Liver (tissue), 3 donors: ENCODE results near the gene KCNJ5.

Experiments
- RAD21 ChIP-seq, 2 donors: IDR thresholded peaks; 2 replicates each; pipeline ENCODE4 v1.6.1; 2016; ENCODE audit warnings: antibody characterized with exemption in 2 of 2, mild to moderate bottlenecking in 2 of 2
- RXRA ChIP-seq, 2 donors: IDR thresholded peaks; 2 replicates each; pipeline ENCODE4 v1.6.1; 2017 to 2018; ENCODE audit warnings: antibody characterized with exemption in 2 of 2, mild to moderate bottlenecking in 1 of 2
- SP1 ChIP-seq: IDR thresholded peaks from 2 replicates; pipeline ENCODE4 v1.6.1; 2018; ENCODE audit warnings: antibody characterized with exemption, mild to moderate bottlenecking
- YY1 ChIP-seq: IDR thresholded peaks from 2 replicates; pipeline ENCODE4 v1.6.1; 2016; ENCODE audit warnings: antibody characterized with exemption, mild to moderate bottlenecking
- TF ChIP-seq, protein P1 (sequence below): IDR thresholded peaks from 2 replicates; pipeline ENCODE4 v1.6.1; 2016; ENCODE audit warnings: antibody characterized with exemption
- TF ChIP-seq, protein P2 (sequence below): fragments of 150-350 bp; IDR thresholded peaks from 2 replicates; pipeline ENCODE4 v1.5.1; 2017; ENCODE audit warnings: improper control_type of control experiment, low read depth, low read length; ENCODE audit not compliant: missing input control
- TF ChIP-seq, protein P3 (sequence below): IDR thresholded peaks from 2 replicates; pipeline ENCODE4 v1.6.1; 2016; ENCODE audit warnings: antibody characterized with exemption, mild to moderate bottlenecking
- donor health status: healthy.
- donor health status: healthy.

DNA sequence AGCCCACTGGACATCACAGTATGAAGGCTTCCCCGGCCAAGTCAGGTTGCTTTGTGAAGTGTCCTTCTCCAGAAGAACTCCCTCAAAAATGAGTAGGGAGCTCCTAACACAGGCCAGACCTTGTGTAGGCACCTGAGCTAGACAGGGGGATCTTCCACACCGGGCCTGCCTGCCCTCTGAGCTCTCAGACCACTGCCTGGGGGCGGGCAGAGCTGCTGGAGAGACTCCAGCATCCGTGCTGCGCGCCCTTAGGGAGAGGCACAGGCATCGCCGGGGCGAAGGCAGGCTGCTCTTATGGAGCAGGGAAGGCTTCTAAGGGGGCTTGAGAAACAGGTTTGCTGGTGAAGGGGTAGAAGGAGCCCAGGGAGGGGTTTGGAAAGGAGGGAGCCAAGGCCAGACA is 4.4 kb downstream of the KCNJ5 start:
- TF ChIP-seq YY1 (no peak), RXRA (IDR thresholded peaks at IDR 0.05) (no peak), RAD21 (IDR thresholded peaks at IDR 0.05) (no peak), SP1 (no peak)
- TF ChIP-seq, protein P1, sequence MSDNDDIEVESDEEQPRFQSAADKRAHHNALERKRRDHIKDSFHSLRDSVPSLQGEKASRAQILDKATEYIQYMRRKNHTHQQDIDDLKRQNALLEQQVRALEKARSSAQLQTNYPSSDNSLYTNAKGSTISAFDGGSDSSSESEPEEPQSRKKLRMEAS = no peak
- TF ChIP-seq, protein P2, sequence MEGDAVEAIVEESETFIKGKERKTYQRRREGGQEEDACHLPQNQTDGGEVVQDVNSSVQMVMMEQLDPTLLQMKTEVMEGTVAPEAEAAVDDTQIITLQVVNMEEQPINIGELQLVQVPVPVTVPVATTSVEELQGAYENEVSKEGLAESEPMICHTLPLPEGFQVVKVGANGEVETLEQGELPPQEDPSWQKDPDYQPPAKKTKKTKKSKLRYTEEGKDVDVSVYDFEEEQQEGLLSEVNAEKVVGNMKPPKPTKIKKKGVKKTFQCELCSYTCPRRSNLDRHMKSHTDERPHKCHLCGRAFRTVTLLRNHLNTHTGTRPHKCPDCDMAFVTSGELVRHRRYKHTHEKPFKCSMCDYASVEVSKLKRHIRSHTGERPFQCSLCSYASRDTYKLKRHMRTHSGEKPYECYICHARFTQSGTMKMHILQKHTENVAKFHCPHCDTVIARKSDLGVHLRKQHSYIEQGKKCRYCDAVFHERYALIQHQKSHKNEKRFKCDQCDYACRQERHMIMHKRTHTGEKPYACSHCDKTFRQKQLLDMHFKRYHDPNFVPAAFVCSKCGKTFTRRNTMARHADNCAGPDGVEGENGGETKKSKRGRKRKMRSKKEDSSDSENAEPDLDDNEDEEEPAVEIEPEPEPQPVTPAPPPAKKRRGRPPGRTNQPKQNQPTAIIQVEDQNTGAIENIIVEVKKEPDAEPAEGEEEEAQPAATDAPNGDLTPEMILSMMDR = no peak
- TF ChIP-seq, protein P3, sequence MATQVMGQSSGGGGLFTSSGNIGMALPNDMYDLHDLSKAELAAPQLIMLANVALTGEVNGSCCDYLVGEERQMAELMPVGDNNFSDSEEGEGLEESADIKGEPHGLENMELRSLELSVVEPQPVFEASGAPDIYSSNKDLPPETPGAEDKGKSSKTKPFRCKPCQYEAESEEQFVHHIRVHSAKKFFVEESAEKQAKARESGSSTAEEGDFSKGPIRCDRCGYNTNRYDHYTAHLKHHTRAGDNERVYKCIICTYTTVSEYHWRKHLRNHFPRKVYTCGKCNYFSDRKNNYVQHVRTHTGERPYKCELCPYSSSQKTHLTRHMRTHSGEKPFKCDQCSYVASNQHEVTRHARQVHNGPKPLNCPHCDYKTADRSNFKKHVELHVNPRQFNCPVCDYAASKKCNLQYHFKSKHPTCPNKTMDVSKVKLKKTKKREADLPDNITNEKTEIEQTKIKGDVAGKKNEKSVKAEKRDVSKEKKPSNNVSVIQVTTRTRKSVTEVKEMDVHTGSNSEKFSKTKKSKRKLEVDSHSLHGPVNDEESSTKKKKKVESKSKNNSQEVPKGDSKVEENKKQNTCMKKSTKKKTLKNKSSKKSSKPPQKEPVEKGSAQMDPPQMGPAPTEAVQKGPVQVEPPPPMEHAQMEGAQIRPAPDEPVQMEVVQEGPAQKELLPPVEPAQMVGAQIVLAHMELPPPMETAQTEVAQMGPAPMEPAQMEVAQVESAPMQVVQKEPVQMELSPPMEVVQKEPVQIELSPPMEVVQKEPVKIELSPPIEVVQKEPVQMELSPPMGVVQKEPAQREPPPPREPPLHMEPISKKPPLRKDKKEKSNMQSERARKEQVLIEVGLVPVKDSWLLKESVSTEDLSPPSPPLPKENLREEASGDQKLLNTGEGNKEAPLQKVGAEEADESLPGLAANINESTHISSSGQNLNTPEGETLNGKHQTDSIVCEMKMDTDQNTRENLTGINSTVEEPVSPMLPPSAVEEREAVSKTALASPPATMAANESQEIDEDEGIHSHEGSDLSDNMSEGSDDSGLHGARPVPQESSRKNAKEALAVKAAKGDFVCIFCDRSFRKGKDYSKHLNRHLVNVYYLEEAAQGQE = no peak
